T1000 (cell line): ENCODE measurements around the gene ALPP.
"Not testable (repeated sequence)": the region's sequence is repeated elsewhere in the genome, so short reads cannot be mapped to it uniquely, and the experiment has no call there.

Source experiments
- DNase-seq: peaks from one replicate; lab custom pipeline; 2025; ENCODE audit warnings: mixed read lengths; lab: John Stamatoyannopoulos, UW

The ALPP gene

DNA sequence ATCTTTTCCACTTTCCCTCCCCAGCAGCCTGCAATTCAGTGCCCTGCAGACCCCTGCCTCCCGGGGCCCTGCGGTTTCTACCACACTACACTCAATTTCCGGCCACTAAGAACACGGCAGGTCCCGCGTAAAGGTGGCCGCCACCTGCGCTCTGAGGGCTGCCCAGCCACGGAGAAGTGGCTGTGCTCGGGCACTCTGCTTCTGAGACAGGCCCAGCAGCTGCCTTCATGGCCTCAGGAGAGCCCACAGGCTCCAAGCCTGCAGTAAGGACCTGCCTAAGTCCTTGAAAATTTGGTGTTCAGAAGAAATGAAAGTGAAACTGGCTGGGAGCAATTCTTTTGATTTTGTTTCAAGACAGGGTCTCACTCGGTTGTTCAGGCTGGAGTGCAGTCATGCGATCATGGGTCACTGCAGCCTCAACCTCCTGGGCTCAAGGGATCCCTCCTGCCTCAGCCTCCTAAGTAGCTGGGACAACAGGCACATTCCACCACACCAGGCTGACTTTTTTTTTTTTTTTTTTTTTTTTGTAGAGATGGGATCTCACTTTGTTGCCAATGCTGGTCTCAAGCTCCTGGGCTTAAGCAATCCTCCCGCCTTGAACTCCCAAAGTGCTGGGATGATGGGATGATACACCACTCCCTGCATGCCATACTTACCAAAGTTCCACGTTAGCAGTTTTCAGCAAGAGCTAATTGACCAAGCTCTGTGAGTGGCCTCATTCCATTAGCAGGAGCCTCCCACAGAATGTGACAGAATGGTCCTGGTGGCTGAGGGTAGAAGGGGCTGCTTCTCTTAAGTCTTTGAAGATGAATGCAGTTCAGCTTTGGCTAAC lies 14.6 kb upstream of the ALPP start:
- no peak for DNase-seq

DNA sequence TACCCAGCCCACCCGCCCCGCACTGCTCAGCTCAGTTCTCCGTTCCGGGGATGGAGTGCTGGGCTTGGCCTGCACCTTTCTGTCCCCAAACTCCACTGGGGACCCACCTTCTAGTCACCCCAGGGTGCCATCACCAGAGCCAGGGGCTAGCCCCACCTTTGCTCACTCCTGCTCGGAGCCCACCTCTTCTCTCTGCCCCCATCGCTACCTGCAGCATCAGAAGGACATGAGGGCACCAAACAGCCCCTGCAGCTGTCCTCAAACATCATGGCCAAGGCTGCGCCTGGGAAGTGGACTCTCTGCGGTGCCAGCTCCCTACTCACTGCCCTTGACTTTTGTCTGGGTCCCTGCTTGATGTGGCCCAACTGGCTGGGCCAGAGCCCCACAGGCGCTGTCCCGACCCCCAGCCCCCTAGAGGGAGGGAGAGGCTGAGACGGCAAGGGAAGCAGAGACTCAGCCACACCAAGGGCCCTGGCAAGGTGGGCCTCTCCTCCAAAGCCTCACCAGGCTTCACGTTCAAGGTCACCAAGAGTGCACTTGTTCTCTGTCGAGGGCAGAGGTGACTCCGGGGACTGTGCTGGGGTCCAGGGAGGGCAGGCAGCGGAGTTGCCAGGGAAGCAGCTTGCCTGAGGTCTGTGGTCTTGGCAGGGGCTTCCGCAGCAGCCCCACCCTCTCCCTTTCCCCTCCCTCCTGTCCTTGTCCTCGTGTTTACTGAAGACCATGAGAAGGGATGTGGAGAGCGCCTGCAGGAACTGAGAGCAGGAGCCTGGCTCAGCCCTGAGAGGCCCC lies 13.6 kb upstream of the ALPP start:
- not testable (repeated sequence) for DNase-seq

DNA sequence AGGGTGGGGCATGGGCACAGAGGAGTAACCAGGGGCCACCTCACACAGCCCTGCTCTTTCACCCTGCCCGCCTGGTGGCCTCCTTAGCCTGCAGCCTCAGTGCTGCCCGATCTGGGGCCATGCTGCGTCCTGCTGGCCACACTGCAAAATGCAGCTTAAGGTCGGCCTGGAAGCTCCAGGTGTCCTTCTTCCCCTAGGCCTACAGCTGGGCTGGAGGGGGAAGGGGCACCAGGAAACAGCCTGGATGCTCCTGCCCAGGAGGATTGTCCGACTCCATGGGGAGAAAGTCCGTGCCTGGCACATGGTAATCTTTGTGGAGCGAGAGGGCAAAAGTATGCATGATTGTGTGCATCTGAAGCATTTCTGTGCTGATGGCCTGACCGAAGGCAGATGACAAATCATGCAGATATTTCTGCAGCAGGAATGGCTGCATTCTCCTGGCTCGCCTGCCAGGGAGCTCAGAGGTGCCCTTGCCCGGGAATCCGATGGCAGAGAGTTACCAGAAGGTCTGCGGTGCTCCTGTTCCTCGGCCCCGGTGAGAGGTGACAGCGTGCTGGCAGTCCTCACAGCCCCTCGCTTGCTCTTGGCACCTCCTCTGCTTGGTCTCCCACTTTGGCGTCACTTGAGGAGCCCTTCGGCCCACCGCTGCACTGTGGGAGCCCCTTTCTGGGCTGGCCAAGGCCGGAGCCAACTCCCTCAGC lies 12.8 kb upstream of the ALPP start:
- DNase-seq = no peak

- DNase-seq = not testable (repeated sequence)
Observed at GRCh38 chr2:232366461-232366860, 12.1 kb upstream of the ALPP start.

GRCh38 chr2:232367016-232367415 lies 11.5 kb upstream of the ALPP start:
- no peak for DNase-seq

GRCh38 chr2:232367591-232368233 lies 10.8 kb upstream of the ALPP start:
- no peak for DNase-seq

DNA sequence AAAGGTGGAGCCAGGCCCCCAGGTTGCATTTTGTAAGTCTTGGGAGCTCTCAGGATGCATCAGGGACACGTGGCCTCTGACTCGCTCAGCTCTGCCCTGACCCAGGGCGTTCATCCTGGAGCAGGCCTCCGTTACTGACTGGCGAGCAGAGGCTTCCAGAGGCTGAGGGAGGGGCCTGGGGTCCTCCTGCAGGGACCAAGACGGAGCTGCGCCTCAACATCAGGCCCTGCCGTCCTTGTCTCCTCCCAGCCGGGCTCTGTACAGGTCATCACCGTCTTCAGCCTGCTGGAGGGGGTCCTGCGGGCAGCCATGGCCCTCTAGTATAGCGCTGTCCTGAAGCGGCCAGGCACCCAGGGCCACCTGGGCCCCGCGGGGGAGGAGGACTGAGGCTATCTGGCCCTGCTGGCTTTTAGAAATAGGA lies 10.2 kb upstream of the ALPP start:
- DNase-seq = no peak

DNA sequence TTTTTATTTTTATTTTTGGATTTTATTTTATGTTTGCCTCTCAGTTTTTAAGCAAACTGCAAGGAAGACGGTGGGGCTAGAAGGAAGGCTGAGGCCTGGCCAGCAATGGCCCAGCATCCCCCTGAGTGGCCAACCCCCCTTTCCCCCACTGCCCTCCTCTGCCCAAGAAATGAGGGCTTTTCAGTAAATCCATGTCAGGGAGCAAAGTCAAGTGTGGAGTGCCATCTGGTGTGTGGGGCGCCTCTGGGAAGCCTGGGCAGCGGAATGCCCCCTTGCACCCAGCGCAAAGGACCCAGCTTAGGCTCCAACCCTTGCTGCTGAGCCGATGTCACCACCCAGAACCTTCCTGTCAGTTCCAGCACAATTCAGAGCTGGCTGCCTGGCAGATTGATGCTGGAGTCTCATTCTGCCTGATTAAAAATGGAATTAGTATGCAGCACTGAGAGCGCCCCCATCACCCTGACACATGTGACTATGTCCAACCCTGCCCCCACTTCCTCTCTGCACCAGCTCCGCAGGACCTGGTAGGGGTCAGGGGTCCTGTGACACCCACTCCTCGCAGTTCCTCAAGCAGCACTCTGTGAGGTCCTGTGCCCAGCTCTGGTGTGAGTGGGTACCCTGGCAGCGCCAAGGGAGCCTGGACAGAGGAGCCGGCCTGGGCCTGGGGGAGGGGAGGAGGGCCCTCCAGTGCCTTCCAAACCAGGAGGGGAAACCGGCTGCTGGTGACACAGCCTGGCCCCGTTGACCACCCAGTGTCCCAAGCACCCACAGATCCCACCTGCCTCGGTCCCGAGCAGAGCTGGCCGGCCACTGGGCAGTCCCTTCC lies 9.2 kb upstream of the ALPP start:
- no peak for DNase-seq

DNA sequence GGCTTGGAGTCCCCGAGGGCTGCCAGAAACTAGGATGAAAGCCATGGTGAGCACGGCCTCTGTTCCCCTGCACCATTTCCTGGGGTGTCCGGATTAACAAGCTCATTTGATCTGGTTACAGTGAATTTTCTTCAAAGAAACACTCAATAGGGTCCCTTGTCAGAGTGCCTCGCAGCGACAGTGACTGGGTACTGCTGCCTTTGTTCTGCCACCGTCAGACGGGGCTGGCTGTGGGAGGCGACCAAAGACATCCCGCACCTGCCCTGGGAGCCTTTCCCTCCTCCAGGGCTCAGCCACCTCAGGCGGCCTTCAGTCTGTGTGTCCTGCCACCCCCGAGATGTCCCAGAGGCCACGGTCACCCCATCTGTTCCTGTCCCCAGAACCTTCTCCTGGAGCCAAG lies 8.5 kb upstream of the ALPP start:
- not testable (repeated sequence) for DNase-seq

DNA sequence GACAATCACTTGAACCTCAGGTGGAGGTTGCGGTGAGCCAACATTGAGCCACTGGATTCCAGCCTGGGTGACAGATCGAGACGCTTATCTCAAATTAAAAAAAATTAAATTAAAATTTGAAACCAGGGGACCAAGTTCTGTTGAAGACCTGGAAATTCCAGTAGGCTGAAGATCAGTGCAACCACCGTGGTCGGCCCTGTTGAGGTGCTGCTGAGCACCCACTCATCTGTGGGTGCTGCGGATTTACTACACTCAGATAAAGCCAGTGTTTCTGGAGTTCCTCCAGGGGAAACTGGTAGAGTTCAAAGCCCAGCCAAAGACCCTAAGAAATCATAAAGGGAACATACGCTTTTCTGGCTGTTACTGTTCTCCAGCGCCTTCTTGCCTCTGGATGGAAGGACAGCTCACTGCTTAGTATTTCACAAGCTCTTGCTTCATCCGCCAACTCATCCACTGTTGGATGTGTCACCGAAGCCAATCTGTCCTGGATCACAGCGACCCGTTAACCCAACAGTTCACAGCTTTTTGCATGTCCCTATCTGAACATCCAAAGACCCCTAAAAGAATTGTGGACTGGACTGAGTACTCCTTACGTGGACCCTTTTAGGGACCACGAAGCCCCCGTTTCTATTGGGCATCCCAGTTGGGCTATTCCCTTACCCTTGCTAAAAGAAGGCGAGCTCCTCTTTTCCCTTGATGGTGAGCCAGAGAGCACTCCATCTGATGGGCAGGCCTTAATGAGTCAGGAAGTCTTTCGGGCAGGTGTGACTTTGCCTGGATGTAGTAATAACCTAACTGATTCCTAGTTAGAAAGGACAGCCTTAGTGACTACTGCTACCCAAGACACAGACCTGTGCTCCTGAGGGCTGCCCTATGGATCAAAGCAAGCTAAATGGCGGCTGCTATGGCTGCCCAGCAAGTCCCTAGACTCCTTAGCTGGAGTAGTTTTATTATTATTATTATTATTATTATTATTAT lies 6.0 kb upstream of the ALPP start:
- no peak for DNase-seq

DNA sequence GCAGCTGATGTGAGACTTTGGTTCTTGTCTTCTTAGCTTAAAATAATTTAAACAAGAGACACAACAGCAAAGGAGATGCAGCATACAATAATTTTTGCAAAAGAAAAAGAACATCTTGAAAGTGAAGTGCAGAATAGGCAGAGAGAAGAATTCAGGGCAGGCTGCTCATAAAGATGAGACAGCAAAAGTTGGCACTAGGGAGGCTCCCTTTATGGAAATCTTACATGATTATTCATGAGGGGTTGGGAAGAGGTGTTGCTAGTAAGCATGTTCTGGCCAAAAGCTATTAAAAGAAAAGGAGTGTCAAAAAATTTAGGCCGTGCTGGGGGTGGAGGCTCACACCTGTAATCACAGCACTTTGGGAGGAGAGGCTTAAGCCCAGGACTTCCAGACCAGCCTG lies 4.2 kb upstream of the ALPP start:
- DNase-seq = no peak

GRCh38 chr2:232375164-232375563 lies 3.4 kb upstream of the ALPP start:
- no peak for DNase-seq

DNA sequence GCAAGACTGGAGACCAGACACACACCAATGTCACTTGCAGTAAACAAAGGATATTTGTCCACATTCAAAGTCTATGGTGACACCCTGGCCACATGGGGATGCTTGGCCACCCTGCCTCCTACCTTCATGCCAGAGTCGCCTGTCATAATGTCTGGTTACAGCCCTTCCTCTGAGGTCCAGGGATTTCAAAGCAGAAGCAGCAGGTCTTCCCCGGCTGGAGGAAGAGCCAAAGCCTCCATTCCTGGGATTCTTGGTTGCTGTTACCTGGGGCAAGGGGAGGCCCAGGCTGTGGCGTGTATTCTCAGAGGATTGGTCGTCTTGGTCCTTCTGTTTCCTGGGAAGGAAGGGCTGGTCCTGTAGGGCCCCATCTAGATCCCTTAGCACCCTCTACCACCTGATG lies 2.3 kb upstream of the ALPP start:
- DNase-seq = no peak

DNA sequence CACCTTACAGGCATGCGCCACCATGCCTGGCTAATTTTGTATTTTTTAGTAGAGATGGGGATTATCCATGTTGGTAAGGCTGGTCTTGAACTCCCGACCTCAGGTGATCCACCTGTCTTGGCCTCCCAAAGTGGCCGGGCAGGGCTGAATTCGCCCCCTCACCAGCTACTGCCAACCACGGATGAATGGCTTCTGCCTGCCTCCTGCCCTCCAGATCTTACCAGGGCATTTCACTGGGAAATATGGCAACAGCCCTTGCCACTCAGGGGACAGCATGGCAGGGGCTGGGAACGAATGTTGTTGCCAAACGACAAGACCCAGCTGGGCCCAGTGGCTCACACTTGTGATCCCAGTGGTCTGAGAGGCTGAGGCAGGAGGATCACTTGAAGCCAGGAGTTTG lies 1.8 kb upstream of the ALPP start:
- no peak for DNase-seq

DNA sequence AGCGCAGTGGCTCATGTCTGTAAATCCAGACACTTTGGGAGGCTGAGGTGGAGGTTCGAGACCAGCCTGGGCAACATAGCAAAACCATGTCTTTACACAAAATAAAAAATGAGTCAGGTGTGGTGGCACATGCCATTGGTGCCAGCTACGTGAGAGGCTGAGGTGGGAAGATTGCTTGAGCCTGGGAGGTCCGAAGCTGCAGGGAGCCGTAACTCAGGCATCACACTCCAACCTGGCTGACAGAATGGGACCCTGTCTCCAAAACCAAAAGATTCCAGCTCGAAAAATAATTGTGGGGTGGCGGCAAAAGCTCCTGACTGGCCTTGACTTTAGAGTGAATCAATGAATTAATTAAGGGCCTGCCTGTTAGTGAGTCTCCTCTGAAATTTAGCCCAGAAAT lies 1.2 kb upstream of the ALPP start:
- DNase-seq = no peak

DNA sequence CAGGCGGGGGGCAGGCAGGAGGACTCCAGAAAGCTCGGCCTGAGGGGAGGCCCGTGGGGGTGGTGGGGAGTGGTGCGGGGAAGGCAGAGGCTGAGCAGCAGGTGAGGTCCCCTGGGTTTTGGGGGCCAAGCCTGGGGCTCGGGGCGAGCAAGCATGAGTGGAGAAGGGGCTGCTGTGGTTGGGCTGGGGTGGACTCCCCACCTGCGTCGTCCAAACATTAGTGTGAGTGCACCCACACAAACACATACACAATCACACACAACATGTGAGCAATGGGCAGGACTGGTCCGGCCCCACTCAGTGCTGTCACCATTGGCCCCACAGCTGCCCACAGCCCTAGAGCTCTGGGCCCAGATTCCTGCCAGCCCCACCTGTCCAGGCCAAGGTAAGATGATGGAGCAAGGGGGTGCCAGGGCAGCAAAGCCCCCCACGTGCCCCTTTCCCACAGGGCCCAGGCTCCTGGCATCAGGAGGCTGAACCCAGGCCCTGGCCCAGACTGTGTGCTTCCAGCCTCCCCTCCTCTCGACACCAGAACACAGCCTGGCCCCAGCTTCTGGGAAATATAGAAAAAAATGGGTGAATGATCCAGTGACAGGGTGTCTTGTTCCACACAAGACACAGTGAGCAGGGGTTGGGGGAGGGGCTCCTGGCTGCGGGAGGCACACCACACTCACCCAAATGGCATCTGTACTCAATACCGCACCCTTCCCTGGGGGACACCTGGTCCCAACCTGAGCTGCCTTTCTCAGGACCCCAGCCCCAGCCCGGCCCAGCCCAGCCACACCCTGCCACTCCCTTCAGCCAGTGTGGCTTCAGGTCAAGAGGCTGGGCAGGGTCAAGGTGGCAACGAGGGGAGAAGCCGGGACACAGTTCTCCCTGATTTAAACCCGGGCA lies 463 bp upstream of the ALPP start:
- DNase-seq = no peak

- DNase-seq = not testable (repeated sequence)
Observed at GRCh38 chr2:232379610-232380590, 1.3 kb downstream of the ALPP start.
